Activated naive CD4-positive, alpha-beta T cell treated with anti-CD3 and anti-CD28 coated beads, Interleukin-2, amount 10 ng/mL, durations not matched to agents 7 days and 5 days (primary cell): Measurements from ENCODE around the gene MXD3.
"Not testable (repeated sequence)": the region's sequence is repeated elsewhere in the genome, so short reads cannot be mapped to it uniquely, and the experiment has no call there.

Experiments
- CTCF ChIA-PET: fragments of 350-600 bp; sonication (Branson Sonifier 250); formaldehyde crosslinking; loops from one replicate; lab custom pipeline; 2021; ENCODE audit warnings: antibody characterized with exemption; lab: Charles Lee
- DNase-seq: peaks from one replicate; pipeline ENCODE4 v3.0.0-alpha.2; 2020
- H3K27ac Mint-ChIP-seq: one replicate; pipeline ENCODE4 v1.8.0; 2021; ENCODE audit warnings: mild to moderate bottlenecking, moderate library complexity, mixed read lengths
- H3K27me3 Mint-ChIP-seq: one replicate; pipeline ENCODE4 v1.8.0; 2021; ENCODE audit warnings: mild to moderate bottlenecking, mixed read lengths
- H3K36me3 Mint-ChIP-seq: one replicate; pipeline ENCODE4 v1.8.0; 2021; ENCODE audit warnings: mixed read lengths
- H3K4me1 Mint-ChIP-seq: one replicate; pipeline ENCODE4 v1.8.0; 2021; ENCODE audit warnings: mixed read lengths
- H3K4me3 Mint-ChIP-seq: one replicate; pipeline ENCODE4 v1.8.0; 2021; ENCODE audit warnings: mild to moderate bottlenecking, moderate library complexity, mixed read lengths
- H3K9me3 Mint-ChIP-seq: one replicate; pipeline ENCODE4 v1.8.0; 2021; ENCODE audit warnings: mixed read lengths

The MXD3 gene

DNA sequence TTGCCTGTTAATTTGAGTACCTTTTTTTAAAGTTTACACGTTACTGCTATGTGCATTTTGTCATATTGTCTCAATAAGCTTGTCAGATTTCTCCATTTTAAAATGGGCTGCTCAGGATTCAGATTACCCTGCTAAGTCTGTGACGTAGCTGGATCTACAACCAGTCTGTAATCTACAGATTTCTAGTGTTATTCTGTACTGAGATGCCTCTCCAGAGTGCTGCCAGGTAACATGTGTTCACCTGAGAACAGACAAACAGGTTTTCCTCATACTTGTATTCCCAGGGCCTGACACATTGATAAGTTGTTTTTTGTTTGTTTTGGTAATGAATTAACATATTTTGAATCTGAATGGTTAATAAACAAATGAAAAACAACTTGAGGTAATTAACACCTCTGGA lies 23.5 kb downstream of the MXD3 start:
- Mint-ChIP-seq H3K9me3 (no peaks in the 10 kb centered on the region), H3K27ac (no peak overlapping the region), H3K36me3 (peaks cover 54% of the 10 kb centered on the region), H3K27me3 (no peaks in the 10 kb centered on the region), H3K4me1 (peaks cover 8% of the 10 kb centered on the region), H3K4me3 (no peak overlapping the region)
- no peak for DNase-seq
- CTCF ChIA-PET: interaction anchor here (1.2 to 1.9 kb wide), 4 partner anchors 13 to 176 kb away, joined by 3 to 6 read pairs (median 3); no protein-coding TSS in a partner anchor

DNA sequence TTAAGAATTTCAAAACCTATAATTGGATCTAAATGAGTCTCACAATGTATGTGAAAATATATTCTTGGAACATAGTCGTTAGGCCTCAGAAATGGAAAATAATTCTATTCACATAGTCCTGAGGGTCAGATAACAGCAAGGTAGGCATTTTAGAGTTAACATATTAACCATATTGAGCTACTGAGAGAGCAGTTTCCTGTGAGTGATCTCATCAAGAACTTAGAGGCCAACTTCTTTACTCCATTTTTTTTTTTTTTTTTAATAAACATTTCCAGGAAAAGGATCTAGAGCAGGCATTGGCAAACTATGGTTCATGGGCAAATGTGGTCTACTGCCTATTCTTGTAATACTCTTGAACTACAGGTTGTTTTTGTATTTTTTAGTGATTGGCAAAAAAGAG lies 34.8 kb downstream of the MXD3 start:
- DNase-seq: no peak
- Mint-ChIP-seq H3K4me1 (peaks cover 15% of the 10 kb centered on the region), H3K9me3 (no peaks in the 10 kb centered on the region), H3K27me3 (no peaks in the 10 kb centered on the region), H3K27ac (peak overlapping the region; percentile 63), H3K36me3 (peaks cover 59% of the 10 kb centered on the region), H3K4me3 (no peak overlapping the region)
- CTCF ChIA-PET: interaction anchor here (1.1 to 1.2 kb wide), 2 partner anchors 33 to 195 kb away, joined by 3 to 5 read pairs; no protein-coding TSS in a partner anchor

DNA sequence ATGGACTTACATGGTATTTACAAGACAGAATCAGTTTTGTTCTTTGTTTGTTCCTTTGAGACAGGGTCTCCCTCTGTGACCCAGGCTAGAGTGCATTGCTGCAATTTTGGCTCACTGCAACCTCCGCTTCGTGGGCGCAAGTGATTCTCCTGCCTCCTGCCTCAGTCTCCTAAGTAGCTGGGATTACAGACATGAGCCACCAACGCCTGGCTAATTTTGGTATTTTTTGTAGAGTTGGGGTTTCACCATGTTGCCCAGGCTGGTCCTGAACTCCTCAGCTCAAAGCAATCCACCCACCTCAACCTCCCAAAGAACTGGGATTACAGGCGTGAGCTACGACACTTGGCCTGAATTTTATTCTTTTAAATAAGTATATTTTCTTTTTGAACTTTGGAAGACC lies 35.8 kb downstream of the MXD3 start:
- H3K9me3 Mint-ChIP-seq: no peaks in the 10 kb centered on the region
- H3K27me3 Mint-ChIP-seq: no peaks in the 10 kb centered on the region
- peaks cover 15% of the 10 kb centered on the region for H3K4me1 Mint-ChIP-seq
- CTCF ChIA-PET: interaction anchor here (0.6 kb wide), 1 partner anchor 13 kb away, joined by 3 read pairs; no protein-coding TSS in a partner anchor
- DNase-seq: no peak
- H3K36me3 Mint-ChIP-seq: peaks cover 58% of the 10 kb centered on the region
- H3K4me3 Mint-ChIP-seq: no peak overlapping the region
- H3K27ac Mint-ChIP-seq: no peak overlapping the region

DNA sequence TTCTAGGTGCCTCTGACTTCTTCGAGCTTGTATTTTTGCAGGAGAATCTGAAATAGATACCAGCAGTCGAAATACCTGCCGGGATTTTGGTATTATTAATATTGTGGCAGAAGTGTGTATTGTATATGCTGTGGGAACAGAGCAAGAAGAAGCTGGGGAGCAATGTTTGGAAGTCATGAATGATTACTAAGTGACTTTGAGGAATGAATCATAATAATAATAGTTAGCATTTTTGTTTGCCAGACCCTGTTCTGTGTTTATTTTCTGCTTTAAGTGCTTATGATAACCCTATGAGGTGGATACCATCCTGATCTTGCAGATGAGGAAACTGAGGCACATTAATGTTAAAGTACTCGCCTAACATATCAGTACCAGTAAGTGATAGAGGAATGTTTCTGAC lies 40.6 kb downstream of the MXD3 start:
- H3K27ac Mint-ChIP-seq: no peak overlapping the region
- H3K36me3 Mint-ChIP-seq: peaks cover 62% of the 10 kb centered on the region
- CTCF ChIA-PET: interaction anchor here (1.3 kb wide), 1 partner anchor 611 kb away, joined by 3 read pairs; no protein-coding TSS in a partner anchor
- no peaks in the 10 kb centered on the region for H3K27me3 Mint-ChIP-seq
- H3K4me3 Mint-ChIP-seq: no peak overlapping the region
- H3K9me3 Mint-ChIP-seq: no peaks in the 10 kb centered on the region
- no peak for DNase-seq
- H3K4me1 Mint-ChIP-seq: peaks cover 2% of the 10 kb centered on the region

DNA sequence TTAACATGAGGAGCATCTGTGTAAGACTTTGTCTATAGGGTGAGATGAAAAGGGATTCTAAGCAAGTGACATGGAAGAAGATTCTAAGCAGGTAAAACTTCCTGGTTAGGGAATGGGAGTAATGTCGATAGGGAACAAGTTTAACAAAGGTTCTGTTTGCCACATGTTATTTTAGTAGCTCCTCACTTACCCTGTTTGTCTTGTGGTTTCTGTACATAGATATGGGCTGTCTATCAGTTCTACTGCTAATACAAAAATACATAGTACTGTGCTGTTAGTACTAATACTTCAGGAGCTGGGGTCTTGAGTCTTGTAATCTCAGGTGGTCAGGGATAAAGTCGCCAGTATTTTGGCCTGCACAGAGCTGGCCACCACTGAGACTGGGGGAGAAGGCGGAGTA lies 41.0 kb downstream of the MXD3 start:
- peaks cover 59% of the 10 kb centered on the region for H3K36me3 Mint-ChIP-seq
- no peak for DNase-seq
- no peaks in the 10 kb centered on the region for H3K27me3 Mint-ChIP-seq
- no peaks in the 10 kb centered on the region for H3K9me3 Mint-ChIP-seq
- H3K4me1 Mint-ChIP-seq: peaks cover 2% of the 10 kb centered on the region
- no peak overlapping the region for H3K27ac Mint-ChIP-seq
- H3K4me3 Mint-ChIP-seq: no peak overlapping the region
- CTCF ChIA-PET: interaction anchor here (0.8 to 1.3 kb wide), 2 partner anchors 14 to 610 kb away, joined by 3 read pairs; no protein-coding TSS in a partner anchor

DNA sequence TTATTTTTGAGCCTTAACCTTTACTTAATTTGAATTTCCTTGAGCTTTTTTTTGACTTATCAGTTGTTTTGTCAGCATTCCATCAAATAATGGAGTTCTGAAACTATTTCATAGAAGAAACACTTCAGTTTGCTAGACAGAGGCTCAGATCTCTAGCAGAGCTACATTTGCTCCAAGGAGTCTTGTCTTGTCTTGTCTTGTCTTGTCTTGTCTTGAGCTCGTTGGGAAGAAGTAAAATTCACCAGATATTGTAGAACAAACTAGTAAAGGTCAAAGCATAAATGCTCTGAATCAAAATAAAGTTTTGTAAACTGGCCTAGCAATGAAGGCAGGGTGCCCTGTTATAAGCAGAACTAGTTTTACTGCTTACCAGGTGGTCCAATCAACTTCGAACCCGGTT lies 41.7 kb downstream of the MXD3 start:
- Mint-ChIP-seq H3K36me3 (peaks cover 58% of the 10 kb centered on the region), H3K9me3 (no peaks in the 10 kb centered on the region), H3K4me3 (no peak overlapping the region), H3K4me1 (peaks cover under 1% of the 10 kb centered on the region), H3K27me3 (no peaks in the 10 kb centered on the region), H3K27ac (no peak overlapping the region)
- DNase-seq: no peak
- CTCF ChIA-PET: interaction anchor here (0.8 to 1.3 kb wide), 2 partner anchors 15 to 609 kb away, joined by 3 read pairs; no protein-coding TSS in a partner anchor

DNA sequence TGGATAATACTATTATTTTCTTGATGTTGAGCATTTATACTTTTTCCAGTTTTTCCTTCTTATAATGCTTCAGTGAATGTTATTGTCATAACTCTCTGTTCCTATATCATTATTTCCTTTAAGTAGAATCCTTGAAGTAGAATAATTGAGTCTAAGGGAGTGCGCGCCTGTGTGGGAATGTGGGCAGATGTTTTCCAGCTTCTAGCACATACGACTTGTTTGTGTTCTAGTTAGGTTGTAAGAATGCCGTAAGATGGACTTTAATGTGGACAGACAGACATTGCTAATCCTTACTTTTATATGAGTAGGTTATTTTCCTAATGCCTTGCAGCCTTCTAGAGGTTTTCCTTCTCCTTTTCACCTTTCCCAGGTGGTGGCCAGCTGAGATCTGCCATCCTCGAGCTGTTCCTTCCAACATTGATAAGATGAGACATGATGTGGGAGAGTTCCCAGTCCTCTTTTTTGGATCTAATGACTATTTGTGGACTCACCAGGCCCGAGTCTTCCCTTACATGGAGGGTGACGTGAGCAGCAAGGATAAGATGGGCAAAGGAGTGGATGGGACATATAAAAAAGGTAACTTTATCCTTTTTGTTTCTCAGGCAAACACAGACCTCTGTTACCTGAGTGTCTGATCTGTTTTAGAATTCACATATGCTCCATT lies 42.3 kb downstream of the MXD3 start:
- no peaks in the 10 kb centered on the region for H3K4me1 Mint-ChIP-seq
- H3K4me3 Mint-ChIP-seq: no peak overlapping the region
- CTCF ChIA-PET: no interaction called here
- H3K9me3 Mint-ChIP-seq: no peaks in the 10 kb centered on the region
- no peak for DNase-seq
- no peaks in the 10 kb centered on the region for H3K27me3 Mint-ChIP-seq
- H3K36me3 Mint-ChIP-seq: peaks cover 60% of the 10 kb centered on the region
- H3K27ac Mint-ChIP-seq: no peak overlapping the region

DNA sequence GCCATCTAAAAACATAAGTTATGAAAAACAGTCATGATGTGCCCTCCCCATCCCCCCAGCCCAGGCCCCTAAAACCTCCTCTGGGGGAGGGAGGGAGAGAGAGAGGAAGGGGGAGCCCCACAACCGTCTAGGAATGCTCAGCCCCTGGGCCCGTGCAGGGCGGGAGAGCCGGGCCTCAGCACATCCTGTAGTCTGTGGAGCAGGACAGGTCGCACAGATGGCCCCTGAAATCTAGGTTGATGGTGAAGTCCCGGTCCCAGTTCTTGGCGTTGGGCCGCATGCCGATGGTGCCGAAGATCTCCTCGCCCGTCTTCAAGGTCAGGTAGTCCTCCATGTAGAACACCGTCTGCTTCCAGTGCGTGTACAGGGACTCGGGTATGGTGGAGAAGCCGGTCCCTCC lies 46.3 kb downstream of the MXD3 start:
- CTCF ChIA-PET: no interaction called here
- Mint-ChIP-seq H3K36me3 (peaks cover 57% of the 10 kb centered on the region), H3K27ac (no peak overlapping the region), H3K9me3 (no peaks in the 10 kb centered on the region), H3K4me3 (no peak overlapping the region), H3K27me3 (no peaks in the 10 kb centered on the region), H3K4me1 (no peaks in the 10 kb centered on the region)
- no peak for DNase-seq

DNA sequence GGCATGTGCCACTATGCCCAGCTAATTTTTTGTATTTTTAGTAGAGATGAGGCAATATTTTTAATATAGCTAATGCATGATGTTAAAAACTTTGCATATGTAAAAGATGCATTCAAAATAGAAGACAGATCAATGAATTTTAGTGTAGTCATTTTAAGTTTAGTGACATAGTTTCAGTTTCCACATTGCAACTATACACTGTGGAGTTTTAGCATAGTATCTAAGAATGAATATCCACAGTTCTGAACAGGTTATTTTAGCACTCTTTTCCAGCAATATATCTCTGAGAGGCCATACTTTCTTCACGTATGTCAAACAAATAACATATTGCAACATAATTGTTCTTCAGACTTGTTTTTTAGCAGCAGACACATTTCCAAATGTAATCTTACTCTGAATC lies 47.5 kb downstream of the MXD3 start:
- no peaks in the 10 kb centered on the region for H3K9me3 Mint-ChIP-seq
- H3K36me3 Mint-ChIP-seq: peaks cover 56% of the 10 kb centered on the region
- no peak for DNase-seq
- H3K27me3 Mint-ChIP-seq: no peaks in the 10 kb centered on the region
- no peak overlapping the region for H3K4me3 Mint-ChIP-seq
- H3K4me1 Mint-ChIP-seq: no peaks in the 10 kb centered on the region
- CTCF ChIA-PET: no interaction called here
- no peak overlapping the region for H3K27ac Mint-ChIP-seq

DNA sequence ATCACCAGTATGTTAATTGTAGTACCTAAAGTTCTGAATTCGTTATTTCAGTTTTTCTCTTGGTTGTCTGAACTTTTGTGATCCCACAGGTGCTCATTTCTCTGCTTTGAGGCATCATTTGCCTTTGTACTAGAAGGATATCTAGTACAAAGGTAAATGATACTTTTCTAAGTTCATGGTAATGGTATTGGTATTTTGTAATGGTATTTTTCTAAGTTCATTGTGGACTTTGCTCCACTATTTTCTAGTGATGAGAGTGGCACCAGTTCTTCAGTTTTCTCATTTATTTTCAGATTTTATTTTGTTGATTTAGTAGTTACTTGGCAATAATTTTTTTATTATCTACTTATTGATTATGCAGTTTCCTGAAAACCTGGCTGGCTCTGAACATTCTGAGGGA lies 50.2 kb downstream of the MXD3 start:
- Mint-ChIP-seq H3K27ac (no peak overlapping the region), H3K4me3 (no peak overlapping the region), H3K36me3 (peaks cover 60% of the 10 kb centered on the region), H3K9me3 (no peaks in the 10 kb centered on the region), H3K27me3 (no peaks in the 10 kb centered on the region), H3K4me1 (peaks cover under 1% of the 10 kb centered on the region)
- CTCF ChIA-PET: no interaction called here
- no peak for DNase-seq

DNA sequence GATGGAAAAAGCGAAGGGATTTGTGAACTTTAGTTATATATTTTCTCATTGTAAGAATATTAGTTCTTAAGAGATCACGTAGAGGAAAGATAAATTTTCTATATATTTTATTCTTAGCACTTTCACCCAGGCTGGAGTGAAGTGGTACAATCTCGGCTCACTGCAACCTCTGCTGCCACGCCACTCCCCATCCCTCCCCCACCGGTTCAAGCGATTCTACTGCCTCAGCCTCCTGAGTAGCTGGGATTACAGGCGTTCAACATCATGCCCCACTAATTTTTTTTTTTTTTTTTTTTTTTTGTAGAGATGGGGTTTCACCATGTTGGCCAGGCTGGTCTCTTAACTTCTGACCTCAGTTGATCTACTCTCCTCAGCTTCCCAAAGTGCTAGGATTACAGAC lies 50.7 kb downstream of the MXD3 start:
- no peak overlapping the region for H3K27ac Mint-ChIP-seq
- peaks cover 3% of the 10 kb centered on the region for H3K4me1 Mint-ChIP-seq
- no peak overlapping the region for H3K4me3 Mint-ChIP-seq
- DNase-seq: no peak
- no peaks in the 10 kb centered on the region for H3K9me3 Mint-ChIP-seq
- H3K36me3 Mint-ChIP-seq: peaks cover 59% of the 10 kb centered on the region
- CTCF ChIA-PET: no interaction called here
- H3K27me3 Mint-ChIP-seq: no peaks in the 10 kb centered on the region

DNA sequence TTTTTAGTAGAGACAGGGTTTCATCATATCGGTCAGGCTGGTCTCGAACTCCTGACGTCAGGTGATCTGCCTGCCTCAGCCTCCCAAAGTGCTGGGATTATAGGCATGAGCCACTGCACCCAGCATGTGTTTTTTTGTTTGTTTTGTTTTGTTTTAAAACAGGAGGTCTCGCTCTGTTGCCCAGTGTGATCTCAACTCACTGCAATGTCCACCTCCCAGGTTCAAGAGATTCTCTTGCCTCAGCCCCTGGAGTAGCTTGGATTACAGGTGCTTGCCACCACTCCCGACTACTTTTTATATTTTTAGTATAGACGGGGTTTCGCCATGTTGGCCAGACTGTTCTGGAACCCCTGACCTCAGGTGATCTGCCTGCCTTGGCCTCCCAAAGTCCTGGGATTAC lies 53.0 kb downstream of the MXD3 start:
- H3K27me3 Mint-ChIP-seq, H3K4me3 Mint-ChIP-seq, H3K27ac Mint-ChIP-seq, CTCF ChIA-PET, H3K4me1 Mint-ChIP-seq, DNase-seq, H3K9me3 Mint-ChIP-seq: not testable (repeated sequence)
- peaks cover 59% of the 10 kb centered on the region for H3K36me3 Mint-ChIP-seq
